ENCODE data around the gene AVPR2.

AVPR2 gene

GRCh38 chrX:153865685-153866084, 38.8 kb upstream of the AVPR2 start:
- no peak for ATAC-seq
- TF ChIP-seq ARNTL (CRISPR knock-in tag; IDR thresholded peaks at IDR 0.05; ENCODE audit: borderline replicate concordance, low read depth), result no peak
- TF ChIP-seq ZC3H10 (CRISPR knock-in tag; IDR thresholded peaks at IDR 0.05), result no peak
- no peak for TF ChIP-seq SNAI2 (CRISPR knock-in tag; IDR thresholded peaks at IDR 0.05)
- no peak for TF ChIP-seq ZNF565 (CRISPR knock-in tag; conservative IDR thresholded peaks at IDR 0.05; ENCODE audit: low read depth)
- no peak for TF ChIP-seq ESRRG (CRISPR knock-in tag; IDR thresholded peaks at IDR 0.05)
- TF ChIP-seq TOX (CRISPR knock-in tag; IDR thresholded peaks at IDR 0.05; ENCODE audit: borderline replicate concordance), result no peak
- no peak for TF ChIP-seq POU6F1 (CRISPR knock-in tag; IDR thresholded peaks at IDR 0.05; ENCODE audit: borderline replicate concordance, low read depth)
- no peak for TF ChIP-seq CSDC2 (CRISPR knock-in tag; IDR thresholded peaks at IDR 0.05)
- TF ChIP-seq CREB5 (CRISPR knock-in tag; IDR thresholded peaks at IDR 0.05; ENCODE audit: low read depth), result no peak
- TF ChIP-seq ZFP30 (CRISPR knock-in tag; IDR thresholded peaks at IDR 0.05), result no peak
- no peak for TF ChIP-seq TCF4 (CRISPR knock-in tag; IDR thresholded peaks at IDR 0.05; ENCODE audit: borderline replicate concordance)
- TF ChIP-seq BACH2 (CRISPR knock-in tag; IDR thresholded peaks at IDR 0.05; ENCODE audit: borderline replicate concordance), result no peak
- TF ChIP-seq PATZ1 (CRISPR knock-in tag; IDR thresholded peaks at IDR 0.05; ENCODE audit: borderline replicate concordance), result no peak
- no peak for TF ChIP-seq CSRNP3 (CRISPR knock-in tag; IDR thresholded peaks at IDR 0.05)
- no peak for TF ChIP-seq PPARA (CRISPR knock-in tag; IDR thresholded peaks at IDR 0.05; ENCODE audit: borderline replicate concordance)
- no peak for TF ChIP-seq ISL1 (CRISPR knock-in tag; IDR thresholded peaks at IDR 0.05)
- no peak for TF ChIP-seq GLIS3 (CRISPR knock-in tag; IDR thresholded peaks at IDR 0.05)

GRCh38 chrX:153866302-153867019, 38.0 kb upstream of the AVPR2 start:
- no peak for ATAC-seq
- TF ChIP-seq CREB5 (CRISPR knock-in tag; IDR thresholded peaks at IDR 0.05; ENCODE audit: low read depth), result no peak
- no peak for TF ChIP-seq ESRRG (CRISPR knock-in tag; IDR thresholded peaks at IDR 0.05)

GRCh38 chrX:153867139-153867538, 37.3 kb upstream of the AVPR2 start:
- no peak for TF ChIP-seq CREB5 (CRISPR knock-in tag; IDR thresholded peaks at IDR 0.05; ENCODE audit: low read depth)
- TF ChIP-seq POU6F1 (CRISPR knock-in tag; IDR thresholded peaks at IDR 0.05; ENCODE audit: borderline replicate concordance, low read depth), result no peak
- TF ChIP-seq ZNF565 (CRISPR knock-in tag; conservative IDR thresholded peaks at IDR 0.05; ENCODE audit: low read depth), result no peak
- no peak for ATAC-seq
